ENCODE measurements around the gene BTN2A1.
"Not testable (repeated sequence)": the region's sequence is repeated elsewhere in the genome, so short reads cannot be mapped to it uniquely, and the experiment has no call there.

BTN2A1 gene

DNA sequence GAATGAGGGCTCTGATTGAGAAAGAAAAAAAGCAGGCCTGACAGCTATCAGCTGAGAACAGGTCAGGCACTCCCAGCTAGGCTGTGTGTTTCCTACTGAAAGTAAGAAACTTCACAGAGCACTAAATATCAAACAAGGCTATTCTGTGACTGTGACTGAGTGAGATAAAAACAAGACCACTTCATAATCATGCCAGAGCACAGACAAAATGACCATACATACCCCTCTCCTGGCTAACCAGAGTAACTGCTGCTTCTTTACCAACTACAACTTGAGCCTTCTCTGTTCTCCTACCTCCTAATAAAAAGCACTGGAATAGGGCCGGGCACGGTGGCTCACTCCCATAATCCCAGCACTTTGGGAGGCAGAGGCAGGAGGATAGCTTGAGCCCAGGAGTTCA, 35.5 kb downstream of the BTN2A1 start:
- no peak for DNase-seq (ENCODE audit: low spot score)

DNA sequence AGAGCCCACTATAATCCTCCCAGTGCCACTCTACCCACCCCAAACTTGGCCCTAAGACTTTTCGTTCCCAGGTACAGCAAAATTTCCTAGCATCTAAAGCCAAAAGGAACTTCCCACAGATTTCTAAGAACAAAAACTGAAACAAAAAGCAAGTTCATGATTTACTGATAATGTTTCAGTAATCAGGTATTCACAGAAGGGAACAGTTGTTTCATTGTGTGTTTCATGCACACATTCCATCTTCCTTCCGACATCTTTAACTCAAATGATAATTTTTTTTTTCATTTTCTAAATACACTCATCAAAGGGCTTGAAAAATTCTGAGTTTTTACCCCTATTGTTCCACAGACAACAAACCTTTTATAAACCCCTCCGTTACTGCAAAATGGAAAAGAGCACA, 36.4 kb downstream of the BTN2A1 start:
- no peak for DNase-seq (ENCODE audit: low spot score)

DNA sequence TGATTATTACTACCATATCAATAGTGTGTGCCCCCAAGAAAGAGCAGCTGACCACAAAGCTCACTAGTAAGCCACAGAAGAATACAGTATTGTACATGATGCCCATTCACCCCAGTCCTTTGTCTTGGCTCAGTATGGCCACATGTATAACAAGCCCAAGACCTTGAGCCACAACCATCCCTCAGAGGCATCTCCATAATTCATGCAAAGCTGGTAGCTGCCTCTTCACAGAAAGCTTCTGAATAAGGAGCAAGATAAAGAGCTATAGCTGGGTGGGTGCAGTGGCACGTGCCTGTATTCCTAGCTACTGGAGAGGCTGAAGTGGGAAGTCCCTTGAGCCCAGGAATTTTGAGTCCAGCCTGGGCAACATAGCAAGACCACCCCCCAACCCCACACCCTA, 37.5 kb downstream of the BTN2A1 start:
- DNase-seq (ENCODE audit: low spot score) = no peak

DNA sequence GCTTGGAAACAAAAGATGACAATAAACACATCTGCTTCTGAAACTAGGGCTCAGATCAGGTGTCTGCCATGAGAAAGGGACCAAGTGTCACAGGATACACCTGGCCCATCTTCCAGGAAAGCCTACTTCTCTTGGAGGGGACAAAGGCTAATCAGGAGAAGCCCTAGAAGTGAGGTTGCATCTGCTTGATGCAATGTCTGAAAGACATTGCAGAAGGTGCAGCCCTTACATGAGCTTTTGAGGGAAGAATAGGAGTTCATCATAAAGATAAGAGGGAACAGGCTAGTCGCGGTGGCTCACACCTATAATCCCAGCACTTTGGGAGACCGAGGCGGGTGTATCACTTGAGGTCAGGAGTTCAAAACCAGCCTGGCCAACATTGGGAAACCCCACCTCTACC, 39.9 kb downstream of the BTN2A1 start:
- no peak for DNase-seq (ENCODE audit: low spot score)

DNA sequence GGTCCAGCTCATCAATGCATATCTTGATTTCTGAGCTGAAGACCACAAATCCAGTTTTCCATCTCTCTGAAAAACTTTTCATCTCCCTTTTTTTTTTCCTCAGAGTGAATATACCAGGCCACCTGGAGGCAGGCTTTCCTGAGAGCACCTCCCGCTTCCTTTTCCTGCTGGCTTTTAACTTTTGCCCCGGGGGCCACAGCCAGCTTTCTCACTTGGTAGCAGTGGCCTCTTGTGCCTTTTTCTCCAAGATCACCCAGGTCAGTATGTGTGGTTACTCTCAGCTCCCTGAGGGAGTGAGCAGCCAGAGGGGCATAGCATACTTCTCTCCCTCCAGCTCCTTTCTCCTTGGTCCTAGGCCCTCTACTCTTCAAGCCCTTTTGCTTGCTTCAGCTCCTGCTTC, 42.3 kb downstream of the BTN2A1 start, which contains the start of gene BTN1A1:
Gene BTN1A1, plus strand, starts transcription at position 202 of the 400 bp plus-strand sequence. CDS start 984 bp downstream, outside the sequence.
- no peak for DNase-seq (ENCODE audit: low spot score)

DNA sequence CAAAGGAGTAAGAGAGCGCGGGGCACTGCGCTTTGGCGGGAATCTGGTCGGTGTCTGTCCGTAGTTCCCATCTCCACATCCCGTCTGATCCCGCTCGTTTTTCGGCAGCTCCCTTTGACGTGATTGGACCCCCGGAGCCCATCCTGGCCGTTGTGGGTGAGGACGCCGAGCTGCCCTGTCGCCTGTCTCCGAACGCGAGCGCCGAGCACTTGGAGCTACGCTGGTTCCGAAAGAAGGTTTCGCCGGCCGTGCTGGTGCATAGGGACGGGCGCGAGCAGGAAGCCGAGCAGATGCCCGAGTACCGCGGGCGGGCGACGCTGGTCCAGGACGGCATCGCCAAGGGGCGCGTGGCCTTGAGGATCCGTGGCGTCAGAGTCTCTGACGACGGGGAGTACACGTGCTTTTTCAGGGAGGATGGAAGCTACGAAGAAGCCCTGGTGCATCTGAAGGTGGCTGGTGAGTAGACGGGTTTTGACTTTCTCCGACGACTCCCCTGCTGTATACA, 43.8 kb downstream of the BTN2A1 start:
- DNase-seq (ENCODE audit: low spot score) = no peak

DNA sequence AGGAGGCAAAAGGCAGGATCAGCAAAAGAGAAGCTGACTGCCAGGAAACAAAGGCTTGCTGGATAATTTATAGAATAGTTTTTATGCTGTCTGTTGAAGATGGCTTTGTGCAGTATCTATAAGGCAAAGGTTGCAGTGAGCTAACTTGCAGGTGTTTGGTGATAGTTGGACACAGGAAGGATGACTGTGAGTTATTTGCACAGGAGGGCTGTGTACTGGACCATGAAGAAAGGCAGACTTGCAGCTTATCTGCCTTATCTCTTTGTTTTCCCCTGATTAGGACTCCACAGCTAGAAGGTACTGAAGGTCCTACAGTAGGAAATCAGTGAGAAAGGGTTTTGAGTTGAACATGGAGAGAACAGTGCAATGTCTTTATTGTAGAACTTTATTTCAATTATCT, 44.4 kb downstream of the BTN2A1 start:
- DNase-seq (ENCODE audit: low spot score) = no peak

DNA sequence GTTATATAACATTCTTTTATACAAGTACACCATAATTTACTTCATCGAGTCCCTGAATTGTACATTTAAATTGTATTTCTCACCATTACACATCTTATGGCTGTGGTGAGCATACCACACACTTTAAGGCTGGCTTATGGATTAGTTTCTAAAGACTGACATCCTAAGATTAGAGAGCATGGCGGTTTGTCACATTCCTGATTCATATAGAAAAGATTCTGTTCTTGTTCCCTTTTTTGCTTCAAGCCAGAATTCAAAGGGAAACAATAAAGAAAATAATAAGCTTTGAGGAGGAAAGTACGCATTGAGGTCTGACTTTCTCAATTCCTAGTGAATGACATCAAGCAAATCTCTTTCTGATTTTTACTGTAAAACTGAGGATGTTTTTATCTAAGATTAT, 44.9 kb downstream of the BTN2A1 start:
- no peak for DNase-seq (ENCODE audit: low spot score)

DNA sequence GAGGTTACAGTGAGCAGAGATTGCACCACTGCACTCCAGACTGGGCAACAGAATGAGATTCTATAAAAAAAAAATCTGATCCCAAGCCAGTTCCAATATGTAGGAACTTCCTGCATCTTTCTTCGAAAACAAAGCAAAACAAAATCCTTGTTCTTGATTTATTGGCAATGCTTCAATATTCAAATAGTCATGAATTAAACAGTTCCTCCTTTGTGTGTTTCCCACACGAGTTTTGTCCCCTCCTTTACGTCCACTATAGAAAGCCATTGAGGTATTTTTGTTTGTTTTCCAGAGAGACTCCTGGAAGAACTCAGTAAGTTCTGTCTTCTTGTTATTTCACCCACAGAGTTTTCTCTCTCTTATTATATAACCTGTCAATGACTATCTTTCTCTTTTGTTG, 49.9 kb downstream of the BTN2A1 start:
- no peak for DNase-seq (ENCODE audit: low spot score)

DNA sequence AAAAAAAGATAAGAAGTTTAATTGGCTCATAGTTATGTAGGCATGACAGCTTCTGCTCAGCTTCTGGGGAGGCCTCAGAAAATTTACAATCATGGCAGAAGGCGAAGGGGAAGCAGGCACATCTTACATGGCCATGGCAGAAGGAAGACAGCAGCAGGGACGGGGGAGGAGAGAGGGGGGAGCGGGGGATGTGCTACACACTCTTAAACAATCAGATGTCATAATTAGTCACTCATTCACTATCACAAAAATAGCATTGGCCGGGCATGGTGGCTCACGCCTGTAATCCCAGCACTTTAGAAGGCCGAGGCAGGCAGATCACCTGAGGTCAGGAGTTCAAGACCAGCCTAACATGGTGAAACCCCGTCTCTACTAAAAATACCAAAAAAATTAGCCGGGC, 53.3 kb downstream of the BTN2A1 start:
- DNase-seq (ENCODE audit: low spot score) = not testable (repeated sequence)

DNA sequence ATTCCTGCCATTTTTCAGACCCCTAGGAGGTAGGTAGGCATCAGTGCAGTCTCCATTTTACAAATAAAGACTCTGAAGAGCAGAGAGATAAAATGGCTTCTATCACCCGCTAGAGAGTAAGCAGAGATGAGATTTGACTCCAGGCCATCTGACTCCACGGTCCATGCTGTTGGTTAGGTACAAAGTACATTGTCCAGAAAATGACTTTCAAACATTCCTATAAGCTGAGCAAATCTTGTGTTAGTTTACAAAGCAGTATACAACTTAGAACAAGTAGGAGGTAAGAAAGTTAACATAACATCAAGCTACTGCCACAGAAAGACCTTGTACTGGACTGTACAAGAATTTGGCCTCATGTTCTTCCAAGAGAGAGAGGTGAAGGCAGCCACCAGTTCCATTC, 57.2 kb downstream of the BTN2A1 start:
- DNase-seq (ENCODE audit: low spot score) = no peak

DNA sequence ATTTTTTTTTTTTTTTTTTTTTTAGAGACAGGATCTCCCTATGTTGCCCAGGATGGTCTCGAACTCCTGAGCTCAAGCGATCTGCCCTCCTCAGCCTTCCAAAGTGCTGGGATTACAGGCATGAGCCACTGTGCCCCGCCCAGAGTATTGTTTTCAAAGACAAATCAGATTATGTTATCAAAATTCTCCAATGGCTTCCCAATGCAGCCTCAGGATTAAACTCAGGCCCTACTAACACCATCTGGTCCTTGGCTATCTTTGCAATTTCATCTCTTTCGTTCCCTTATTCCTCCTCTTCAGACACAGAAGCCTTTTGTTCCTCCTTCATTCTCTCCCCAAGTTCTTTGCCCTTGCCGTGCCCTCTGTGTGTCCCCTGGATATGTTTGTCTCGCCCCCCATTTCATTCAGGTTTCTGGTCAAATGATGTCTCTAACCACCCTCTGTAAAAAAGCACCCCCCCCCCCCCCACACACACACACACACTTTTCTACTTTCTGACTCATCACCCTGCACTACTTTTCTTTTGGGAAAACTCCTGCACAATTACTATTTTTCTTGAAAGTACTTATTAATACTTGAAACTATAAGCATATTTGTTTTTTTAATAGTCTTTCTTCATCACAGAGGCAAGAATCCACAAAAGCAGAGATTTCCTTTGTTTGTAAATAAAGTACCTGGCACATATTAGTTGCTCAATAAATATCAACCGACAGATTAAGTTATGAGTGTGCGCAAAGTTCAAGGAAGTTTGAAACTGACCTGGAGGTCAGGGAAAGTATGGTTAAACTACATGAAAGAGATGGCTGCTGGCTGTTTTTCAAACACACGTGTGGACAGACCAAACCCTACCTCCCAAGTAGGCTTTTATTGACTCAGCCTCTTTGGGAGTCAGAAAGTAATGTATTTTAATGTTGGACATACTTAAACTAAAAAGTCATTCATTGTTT, 59.0 kb downstream of the BTN2A1 start:
- no peak for DNase-seq (ENCODE audit: low spot score)

Data from LoVo (cell line).